Activated CD4-positive, alpha-beta T cell treated with anti-CD3 and anti-CD28 coated beads for 48 hours (primary cell): ENCODE measurements around the gene EHD1.

ENCODE experiments used
- DNase-seq: peaks from one replicate; pipeline ENCODE4 v3.0.0-alpha.2; 2020

EHD1 gene

DNA sequence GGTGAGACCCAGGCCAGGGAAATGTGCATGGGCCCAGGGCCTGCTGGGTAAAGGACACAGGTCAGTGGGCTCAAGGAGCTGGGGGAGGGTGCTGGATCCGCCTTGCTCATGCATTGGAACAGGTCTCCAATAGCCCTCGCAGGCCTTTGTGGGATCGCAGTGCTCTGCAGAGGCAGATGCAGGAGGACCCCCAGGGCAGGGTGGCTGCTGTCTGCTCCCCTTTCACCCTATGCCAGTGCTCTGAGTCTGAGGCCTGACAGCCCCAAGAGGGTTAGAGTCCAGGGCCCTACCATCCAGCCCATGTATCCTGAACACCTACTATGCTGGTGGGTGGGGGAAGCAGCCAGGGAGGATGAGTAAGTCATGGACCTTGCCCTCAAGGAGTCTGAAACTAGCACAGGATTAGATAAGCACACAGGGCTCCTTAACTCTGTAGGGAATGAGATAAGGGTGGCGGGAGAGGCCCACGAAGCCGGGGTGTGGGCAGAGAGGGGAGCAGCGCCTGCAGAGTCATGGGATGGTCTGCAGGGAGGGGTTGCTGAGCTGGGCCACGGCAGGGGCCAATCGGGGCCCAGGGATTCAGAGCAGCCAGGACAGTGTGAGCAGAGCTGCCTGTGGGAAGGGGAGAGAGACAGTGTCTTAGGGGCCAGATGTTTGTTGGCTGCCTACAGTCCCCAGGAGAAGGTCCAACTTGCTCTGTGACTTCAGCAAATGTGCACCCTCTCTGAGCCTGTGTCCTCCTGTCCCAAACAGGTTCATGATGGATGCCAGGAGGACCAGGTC is 10.5 kb upstream of the EHD1 start:
- DNase-seq = no peak

- no peak for DNase-seq
These were observed 9.9 kb upstream of the EHD1 start for GRCh38 chr11:64888406-64888728.

DNA sequence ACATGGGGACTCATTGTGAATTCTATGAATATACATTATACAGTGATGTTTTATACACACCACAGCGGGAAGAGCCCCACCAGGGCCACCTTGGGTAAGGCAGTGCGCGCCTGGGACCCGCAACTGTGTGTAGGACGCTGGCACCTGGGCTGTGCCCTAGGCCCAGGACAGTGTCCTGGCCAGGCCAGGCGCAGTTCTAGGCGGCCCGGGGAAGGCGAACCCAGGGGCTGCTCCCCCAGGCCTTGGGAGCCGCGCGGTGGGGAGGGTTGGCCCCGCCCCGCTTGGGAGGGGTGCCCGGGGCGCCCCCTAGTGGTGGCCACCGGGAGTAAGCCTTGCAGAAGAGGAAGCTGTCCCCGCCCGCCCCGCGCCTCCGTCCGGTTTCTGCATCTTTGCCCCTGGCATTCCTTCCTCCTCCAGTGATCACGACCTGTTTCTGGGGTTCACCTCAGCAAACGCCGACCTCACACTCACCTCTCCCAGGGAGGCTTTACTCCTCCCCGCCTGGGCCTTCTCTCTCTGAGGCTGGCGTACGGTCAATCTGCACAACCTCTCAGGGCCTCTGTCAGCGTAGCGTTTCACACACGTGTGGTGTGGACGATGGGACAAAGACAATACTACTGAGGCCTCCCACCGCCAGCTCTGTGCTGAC is 9.5 kb upstream of the EHD1 start:
- DNase-seq = peak; percentile 90

DNA sequence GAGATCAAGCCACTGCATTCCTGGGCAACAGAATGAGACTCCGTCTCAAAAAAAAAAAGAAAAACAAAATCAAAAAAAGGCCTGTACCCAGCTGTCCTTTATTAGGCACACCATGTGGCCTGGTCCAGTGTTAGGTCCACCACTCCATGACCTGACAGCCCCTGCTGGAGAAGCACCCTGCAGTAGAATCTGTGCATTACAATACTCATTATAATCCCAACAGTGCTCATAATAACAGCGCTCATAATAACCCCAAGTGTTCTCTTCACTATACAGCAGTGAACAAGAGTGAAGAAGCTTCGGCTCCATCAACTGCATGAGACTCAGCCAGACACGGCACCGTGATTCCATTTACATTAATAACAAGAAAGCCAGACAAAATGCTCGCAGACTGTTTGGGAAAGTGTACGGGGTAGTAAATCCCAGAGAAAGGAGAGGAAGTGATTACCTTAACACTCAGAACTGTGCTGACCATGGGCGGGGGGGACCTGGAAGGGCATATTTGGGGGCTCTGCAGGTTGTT is 8.9 kb upstream of the EHD1 start:
- no peak for DNase-seq

DNA sequence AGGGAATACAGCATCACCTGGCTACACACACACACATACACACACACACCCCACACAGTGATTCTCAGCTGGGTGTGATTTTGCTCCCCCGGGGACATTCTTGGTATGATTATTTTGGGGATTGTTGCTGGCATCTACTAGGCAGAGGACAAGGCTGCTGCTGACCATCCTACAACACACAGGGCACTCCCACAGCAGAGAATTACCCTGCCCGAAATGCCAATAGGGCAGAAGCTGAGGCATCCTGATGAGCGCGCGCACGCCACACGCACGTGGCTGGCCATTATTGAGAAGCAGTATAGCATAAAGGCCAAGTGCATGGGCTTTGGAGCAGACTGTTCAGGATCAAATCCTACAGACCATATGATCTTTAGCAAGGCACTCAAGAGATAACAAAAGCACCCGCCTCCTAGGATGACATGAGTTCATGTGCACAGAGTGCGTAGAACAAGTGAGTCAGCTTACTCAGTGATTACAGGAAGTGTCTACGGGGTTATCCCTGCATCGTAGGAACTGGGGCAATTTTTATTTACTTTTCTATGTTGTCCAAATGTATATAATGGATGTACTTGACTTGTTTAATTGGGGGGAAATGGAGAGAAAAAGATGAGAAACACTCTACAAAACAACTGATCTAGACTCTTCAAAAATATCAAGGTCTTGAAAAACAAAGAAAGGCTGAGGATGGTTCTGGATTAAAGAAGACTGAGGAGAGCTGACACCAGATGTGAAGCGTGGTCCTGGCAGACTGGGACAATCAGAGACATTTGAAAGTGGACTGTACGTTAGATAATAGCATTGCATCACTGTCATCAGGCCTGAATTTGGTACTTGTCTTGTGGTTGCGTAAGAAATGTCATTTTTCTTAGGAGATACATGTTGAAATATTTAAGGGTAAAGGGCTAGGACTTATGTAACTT is 7.2 kb upstream of the EHD1 start:
- DNase-seq = peak; percentile 50

- no peak for DNase-seq
These were observed 5.6 kb upstream of the EHD1 start for GRCh38 chr11:64884019-64884418.

DNA sequence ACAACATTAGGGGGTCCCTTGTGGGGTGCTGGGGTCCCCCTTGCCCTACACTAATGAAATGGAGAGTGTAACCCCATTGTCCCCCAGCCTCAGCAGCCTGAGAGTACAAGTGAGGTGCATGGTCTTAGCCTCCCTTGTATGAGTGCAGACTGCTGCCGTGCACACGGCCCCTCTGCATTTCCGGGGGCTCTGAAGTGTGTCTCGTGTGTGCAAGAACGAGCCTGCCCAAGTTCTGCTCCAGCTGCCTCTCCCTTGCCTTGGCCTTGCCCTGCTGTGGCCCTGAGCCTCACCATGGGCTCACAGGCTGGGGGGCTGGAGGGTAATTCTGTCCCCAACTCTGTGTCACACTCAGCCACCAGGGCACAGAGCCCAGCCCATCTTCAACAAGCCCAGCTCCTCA is 5.2 kb upstream of the EHD1 start:
- no peak for DNase-seq

DNA sequence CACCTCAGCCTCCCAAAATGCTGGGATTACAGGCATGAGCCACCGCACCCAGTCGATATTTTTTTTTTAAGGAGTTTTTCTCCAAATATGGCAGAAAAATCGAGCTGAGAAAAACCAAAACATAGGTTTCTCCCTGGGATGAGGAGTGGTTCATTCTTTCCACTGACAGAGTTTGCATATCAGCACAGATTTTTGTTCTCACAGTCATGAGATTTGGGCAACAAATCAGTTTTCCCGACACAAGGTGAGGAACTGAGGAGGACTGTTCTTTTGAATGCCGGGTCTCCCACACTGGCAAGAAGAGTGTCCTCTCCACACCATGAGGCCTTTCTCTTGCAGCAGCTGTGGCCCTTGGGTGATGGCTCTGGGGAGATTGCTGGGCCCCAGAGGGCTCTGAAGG is 3.8 kb upstream of the EHD1 start:
- no peak for DNase-seq

- no peak for DNase-seq
These were observed 3.1 kb upstream of the EHD1 start for GRCh38 chr11:64881476-64881875.

GRCh38 chr11:64880240-64881001 is 2.0 kb upstream of the EHD1 start:
- no peak for DNase-seq

DNA sequence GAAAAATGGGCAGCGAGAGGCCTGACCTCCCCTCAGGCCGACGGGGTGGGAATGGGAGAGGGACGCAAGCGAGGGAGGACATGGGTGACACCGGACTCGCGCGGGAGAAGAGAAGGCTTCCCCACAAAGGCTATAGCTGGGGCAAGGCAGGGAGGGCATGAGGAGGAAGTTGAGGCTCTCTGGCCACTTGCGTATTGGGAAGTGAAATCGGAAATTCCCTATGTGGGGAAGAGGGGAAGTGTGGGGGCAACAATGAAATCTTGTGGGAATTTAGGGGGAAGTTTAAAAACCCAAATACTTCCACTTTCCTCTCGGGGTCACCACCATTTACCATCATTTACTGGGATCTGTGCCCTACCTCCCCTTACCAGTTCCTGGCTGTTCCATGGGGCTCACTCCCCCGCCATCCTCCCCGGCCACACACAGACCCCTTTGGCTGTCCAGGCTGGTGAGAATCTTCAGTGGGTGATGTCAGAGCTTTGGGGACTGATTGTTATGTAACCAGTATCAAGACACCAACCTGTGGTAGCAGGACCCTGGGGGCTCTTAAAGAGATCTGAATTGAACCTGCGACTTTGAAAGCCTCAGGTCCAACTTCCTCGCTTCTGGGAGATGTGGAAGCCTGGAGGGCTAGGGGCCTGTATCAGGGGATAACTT is 951 bp upstream of the EHD1 start:
- peak; percentile 26 for DNase-seq

DNA sequence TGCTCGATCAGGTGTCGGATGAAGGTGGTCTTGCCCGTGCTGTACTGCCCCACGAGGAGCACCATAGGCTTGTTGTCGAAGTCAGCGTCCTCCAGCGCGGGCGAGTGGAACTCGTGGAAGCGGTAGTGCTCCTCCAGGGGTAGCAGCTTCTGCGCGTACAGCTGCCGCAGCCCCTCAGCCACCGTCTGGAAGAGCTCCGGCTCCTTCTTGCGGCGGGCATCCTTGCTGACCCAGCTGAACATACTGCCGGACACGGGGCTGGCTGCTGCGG is 263 bp downstream of the EHD1 start:
- DNase-seq = no peak

GRCh38 chr11:64877390-64878222 is 815 bp downstream of the EHD1 start:
- DNase-seq = peak; percentile 50

GRCh38 chr11:64876835-64877341 is 1.5 kb downstream of the EHD1 start:
- no peak for DNase-seq

DNA sequence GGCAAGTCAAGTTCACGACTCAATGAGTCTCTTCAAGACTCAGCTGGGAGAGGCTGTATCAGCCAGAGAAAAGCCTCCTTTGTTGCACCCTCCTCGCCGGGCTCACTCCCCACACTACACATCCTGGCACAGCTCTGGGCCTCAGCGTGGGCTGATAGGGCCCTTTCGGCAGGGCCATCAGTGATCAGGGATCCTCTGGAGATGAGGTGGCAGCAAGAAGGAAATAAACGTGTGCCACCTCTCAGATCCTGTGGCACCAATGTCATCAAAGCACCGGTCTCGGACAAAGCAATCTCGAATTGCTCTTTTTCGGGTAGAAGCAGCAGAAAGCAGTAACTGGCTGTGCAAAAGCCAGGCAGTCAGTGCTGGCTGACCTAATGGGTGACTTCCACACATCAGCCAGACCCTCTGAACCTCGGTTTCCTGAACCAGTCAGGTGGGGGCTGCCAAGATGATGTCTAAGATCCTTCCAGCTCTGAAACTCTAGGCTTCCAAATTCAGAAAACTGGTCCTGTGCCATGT is 2.1 kb downstream of the EHD1 start:
- DNase-seq = peak; percentile 69

DNA sequence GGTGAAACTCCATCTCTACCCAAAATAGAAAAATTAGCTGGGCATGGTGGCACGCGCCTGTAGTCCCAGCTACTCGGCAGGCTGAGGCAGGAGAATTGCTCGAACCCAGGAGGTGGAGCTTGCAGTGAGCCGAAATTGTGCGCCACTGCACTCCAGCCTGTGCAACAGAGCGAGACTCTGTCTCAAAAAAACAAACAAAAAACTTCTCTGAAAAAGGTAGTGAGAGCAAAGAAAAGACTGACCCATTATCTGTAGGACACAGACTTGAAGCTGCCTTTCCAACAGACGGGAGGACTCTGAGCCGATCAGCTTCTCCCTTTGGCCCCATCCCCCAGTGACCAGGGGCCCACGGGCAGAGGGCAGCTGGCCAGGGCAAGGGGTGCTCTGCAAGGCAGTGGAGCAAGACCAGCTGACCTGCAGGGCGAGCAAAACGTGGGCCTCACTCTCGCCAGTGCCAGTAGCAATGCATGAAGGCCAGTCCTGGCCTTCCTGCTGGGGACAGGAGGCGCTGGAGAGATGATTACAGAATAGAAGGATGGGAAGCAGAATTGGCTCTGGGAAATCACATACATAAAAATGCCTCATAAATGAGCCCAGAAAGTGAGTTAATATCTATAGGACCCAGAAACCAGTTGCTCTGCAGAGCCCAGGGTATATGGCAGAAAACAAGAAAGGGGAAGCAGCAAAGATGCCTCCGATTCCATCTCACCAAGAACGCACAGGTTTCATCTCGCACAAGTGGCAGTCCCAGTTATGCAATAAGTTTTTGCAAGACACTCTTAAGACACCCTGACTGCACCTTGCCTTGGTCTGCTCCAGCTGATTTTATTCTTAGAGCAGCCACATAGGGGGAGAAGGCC is 2.8 kb downstream of the EHD1 start:
- no peak for DNase-seq

- DNase-seq = no peak
These were observed 3.8 kb downstream of the EHD1 start for GRCh38 chr11:64874308-64875240.

GRCh38 chr11:64872790-64873488 is 5.5 kb downstream of the EHD1 start:
- no peak for DNase-seq
